SJCRH30 (cell line): ENCODE data around the gene KIF26B. TPM values are rescaled to one million over a fixed set of nuclear protein-coding genes. Genes with fewer than 3 reads are reported as not detected.

Source experiments
- DNase-seq, 2 experiments: peaks; one replicate each; pipeline ENCODE4 v3.0.0-alpha.2; 2015 to 2020
- H3K27ac ChIP-seq: fragments of 250-450 bp; sonication (Bioruptor Pico); 2 replicates; pipeline ENCODE4 v1.5.1; 2020; ENCODE audit warnings: mild to moderate bottlenecking, moderate library complexity
- H3K27me3 ChIP-seq: fragments of 250-450 bp; sonication (Bioruptor Pico); 2 replicates; pipeline ENCODE4 v1.5.1; 2020; ENCODE audit warnings: mild to moderate bottlenecking, moderate library complexity
- H3K36me3 ChIP-seq: fragments of 250-450 bp; sonication (Bioruptor Pico); 2 replicates; pipeline ENCODE4 v1.5.1; 2020; ENCODE audit warnings: mild to moderate bottlenecking, moderate library complexity
- H3K4me1 ChIP-seq: fragments of 250-450 bp; sonication (Bioruptor Pico); 2 replicates; pipeline ENCODE4 v1.5.1; 2020; ENCODE audit warnings: mild to moderate bottlenecking, moderate library complexity
- H3K4me3 ChIP-seq: fragments of 250-450 bp; sonication (Bioruptor Pico); 2 replicates; pipeline ENCODE4 v1.5.1; 2020; ENCODE audit warnings: mild to moderate bottlenecking, moderate library complexity
- H3K9me3 ChIP-seq: fragments of 250-450 bp; sonication (Bioruptor Pico); replicated peaks from 2 replicates; pipeline ENCODE4 v1.5.1; 2020; ENCODE audit warnings: mild to moderate bottlenecking, moderate library complexity
- total RNA-seq: library from RNA; depleted of rRNA; stranded (reverse); fragments of >200 nt; shearing (Covaris generic); gene quantifications from 2 replicates; pipeline ENCODE4 v1.2.3, GENCODE V29; 2014

The KIF26B gene
- total RNA-seq, 1 experiment from 2014 or later, result 14.4 TPM

DNA sequence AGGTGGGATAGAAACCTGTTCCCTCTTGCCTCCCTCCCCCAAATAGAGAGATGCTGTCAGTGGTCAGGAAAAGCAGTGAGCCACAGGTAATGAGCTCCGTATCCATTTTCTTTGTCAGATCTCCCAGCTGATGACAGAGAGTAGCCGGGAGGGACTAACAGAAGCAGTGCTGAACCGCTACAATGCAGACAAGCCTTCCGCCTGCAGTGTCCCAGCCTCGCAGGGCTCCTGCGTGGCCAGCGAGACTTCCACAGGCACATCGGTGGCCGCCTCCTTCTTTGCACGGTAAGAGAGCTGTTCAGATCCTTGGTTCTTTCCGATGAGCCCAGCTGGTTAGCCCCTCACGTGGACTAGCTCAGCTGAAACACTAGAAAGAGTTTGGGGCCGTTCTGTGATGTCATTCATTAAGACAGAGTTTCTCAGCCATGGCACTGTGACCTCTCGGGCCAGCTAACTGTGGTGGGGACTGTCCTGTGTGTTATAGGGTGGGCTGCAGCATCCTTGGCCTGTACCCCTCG lies 264.7 kb downstream of the KIF26B start:
- no peaks in the 10 kb centered on the region for H3K27me3 ChIP-seq
- no peak overlapping the region for H3K4me3 ChIP-seq
- H3K9me3 ChIP-seq, result no peaks in the 10 kb centered on the region
- no peaks in the 10 kb centered on the region; the same call in 1 of the 2 replicates for H3K36me3 ChIP-seq
- no peak for DNase-seq
- H3K4me1 ChIP-seq, result peaks cover 13% of the 10 kb centered on the region
- H3K27ac ChIP-seq, result no peak overlapping the region

DNA sequence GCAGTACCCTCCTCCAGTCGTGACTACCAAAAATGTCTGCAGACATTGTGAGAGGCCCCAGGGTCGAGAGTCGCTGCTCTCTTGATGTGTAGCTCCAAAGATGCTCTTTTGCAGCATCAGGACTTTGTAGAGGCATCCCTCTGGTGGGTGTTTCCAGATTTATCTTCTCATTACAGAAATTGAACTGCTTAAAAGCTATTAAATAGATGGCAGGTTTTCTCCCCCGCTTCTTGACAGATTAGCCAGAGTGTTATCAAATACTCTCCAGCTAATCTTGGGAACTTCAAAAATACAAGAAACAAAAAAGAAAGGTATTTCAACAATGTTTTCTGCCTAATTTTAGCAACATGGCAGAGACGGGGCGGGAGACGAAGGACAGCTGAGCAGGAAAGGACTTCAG lies 265.2 kb downstream of the KIF26B start:
- Histone ChIP-seq H3K27me3 (no peaks in the 10 kb centered on the region), H3K36me3 (no peaks in the 10 kb centered on the region; the same call in 1 of the 2 replicates), H3K4me3 (no peak overlapping the region), H3K9me3 (no peaks in the 10 kb centered on the region), H3K27ac (no peak overlapping the region), H3K4me1 (peaks cover 13% of the 10 kb centered on the region)
- DNase-seq, result no peak

DNA sequence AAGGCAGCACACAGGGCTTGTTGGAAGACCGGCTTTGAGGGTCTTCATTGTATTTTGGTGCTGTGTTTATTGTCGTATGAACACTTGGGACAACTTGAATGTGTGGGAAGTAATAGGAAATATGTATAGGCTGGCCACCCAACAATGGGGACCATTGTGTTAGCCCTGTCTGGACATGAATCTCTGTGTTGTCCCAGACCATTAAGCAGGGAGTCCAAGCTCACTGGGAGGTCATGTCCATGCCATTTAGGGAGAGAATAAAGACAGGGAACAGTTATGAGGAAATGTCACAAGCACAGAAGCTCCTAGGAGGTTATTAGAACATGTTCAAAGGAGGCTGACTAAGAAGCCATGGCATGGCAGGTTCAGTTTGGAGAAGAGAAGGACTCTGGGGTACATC lies 266.1 kb downstream of the KIF26B start:
- Histone ChIP-seq H3K9me3 (no peaks in the 10 kb centered on the region), H3K36me3 (no peaks in the 10 kb centered on the region; the same call in 1 of the 2 replicates), H3K27ac (no peak overlapping the region), H3K4me3 (no peak overlapping the region), H3K4me1 (peaks cover 13% of the 10 kb centered on the region), H3K27me3 (no peaks in the 10 kb centered on the region)
- peak in 1 of 2 experiments; percentile 38 for DNase-seq

DNA sequence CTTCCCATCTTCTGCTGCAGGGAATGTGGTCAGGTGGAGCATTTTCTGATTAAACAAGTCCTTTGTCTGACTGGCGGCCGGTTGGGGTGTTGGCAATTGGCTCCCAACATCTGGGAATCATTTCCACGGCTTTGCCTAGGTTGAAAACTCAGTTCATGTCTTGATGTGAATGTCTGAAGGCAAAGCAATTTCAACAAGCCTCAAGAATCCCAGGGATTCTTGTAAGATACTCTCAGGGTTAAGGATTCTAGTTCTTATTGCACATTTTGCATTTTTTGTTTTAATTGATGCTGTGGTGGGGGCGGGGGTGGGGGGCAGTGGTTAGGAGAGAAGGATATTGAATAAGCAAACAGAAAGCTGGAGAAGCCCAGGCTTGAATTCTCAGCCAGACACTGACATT lies 273.9 kb downstream of the KIF26B start:
- Histone ChIP-seq H3K4me3 (no peak overlapping the region), H3K9me3 (no peaks in the 10 kb centered on the region), H3K36me3 (no peaks in the 10 kb centered on the region), H3K27me3 (no peaks in the 10 kb centered on the region), H3K4me1 (no peaks in the 10 kb centered on the region), H3K27ac (no peak overlapping the region)
- no peak for DNase-seq

DNA sequence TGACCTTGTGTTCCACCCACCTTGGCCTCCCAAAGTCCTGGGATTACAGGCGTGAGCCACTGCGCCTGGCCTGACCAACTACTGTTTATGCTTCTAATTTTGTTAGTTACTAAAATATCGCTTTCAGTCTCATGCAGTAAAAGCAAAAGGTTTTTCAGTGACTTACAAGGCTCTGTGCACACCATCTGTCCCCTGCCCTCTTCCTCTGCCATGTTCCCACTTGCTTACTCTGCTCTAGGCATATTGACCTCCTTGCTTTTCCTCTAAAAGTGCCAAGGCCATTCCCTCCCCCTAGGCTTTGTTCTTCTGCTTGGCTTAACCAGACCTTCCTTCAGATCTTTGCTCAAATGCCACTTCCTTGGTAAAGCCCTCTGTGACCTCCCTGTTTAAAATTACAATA lies 276.9 kb downstream of the KIF26B start:
- H3K36me3 ChIP-seq, result no peaks in the 10 kb centered on the region
- no peaks in the 10 kb centered on the region for H3K27me3 ChIP-seq
- no peaks in the 10 kb centered on the region for H3K4me1 ChIP-seq
- H3K9me3 ChIP-seq, result no peaks in the 10 kb centered on the region
- DNase-seq, result no peak
- no peak overlapping the region for H3K27ac ChIP-seq
- H3K4me3 ChIP-seq, result no peak overlapping the region

DNA sequence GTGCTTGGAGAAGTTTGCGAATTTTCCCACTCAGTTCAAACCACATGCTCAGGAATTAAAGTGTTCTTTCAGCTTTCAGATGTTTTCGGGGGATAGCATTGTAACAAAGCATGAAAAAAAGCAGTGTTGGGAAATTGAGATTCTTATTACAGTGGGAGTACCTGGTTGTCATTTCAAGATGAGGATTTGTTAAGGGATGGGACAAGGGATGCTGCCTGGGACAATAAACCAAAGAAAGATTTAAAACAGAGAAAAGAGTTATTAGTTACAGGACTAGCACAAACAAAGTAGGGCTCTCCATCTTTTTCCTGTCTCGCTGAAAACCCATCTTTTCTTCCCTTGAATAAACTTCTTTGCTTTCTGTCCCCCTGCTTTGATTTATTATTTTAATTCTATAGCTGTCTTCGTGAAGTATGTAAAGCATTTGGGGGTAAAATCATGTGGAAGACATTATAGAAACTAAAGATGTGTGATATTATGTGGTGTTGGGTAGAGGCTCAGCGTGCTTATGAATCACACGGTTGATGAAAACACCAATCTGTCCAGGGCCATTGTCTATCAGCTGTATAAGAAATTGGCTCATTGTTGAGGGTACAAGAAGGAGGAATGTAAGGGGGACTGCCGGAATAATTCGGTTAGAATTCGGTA lies 277.6 kb downstream of the KIF26B start:
- Histone ChIP-seq H3K4me3 (no peak overlapping the region), H3K27ac (no peak overlapping the region), H3K4me1 (no peaks in the 10 kb centered on the region), H3K27me3 (no peaks in the 10 kb centered on the region), H3K9me3 (no peaks in the 10 kb centered on the region), H3K36me3 (no peaks in the 10 kb centered on the region)
- DNase-seq, result no peak

DNA sequence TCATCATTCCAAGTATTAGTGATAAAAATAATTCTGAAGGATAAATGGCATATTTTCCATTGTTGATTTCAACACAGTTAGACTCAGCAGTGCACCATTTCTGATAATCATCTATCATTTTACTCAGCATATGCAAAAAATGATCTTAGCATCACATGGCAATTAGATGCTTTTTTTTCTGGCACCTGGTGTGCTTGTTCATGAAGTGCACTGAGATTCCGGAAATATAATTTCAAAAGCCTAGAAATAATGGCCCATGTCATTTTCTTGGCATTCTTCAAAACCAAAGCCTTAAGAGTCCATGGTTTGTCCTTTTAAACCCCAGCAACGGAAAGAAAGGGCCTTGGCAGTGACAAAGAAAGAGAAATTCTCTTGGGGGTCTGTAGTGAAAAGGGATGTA lies 278.8 kb downstream of the KIF26B start:
- Histone ChIP-seq H3K36me3 (no peaks in the 10 kb centered on the region; the same call in 1 of the 2 replicates), H3K4me1 (no peaks in the 10 kb centered on the region), H3K27ac (no peak overlapping the region), H3K9me3 (no peaks in the 10 kb centered on the region), H3K4me3 (no peak overlapping the region), H3K27me3 (no peaks in the 10 kb centered on the region)
- DNase-seq, result no peak

DNA sequence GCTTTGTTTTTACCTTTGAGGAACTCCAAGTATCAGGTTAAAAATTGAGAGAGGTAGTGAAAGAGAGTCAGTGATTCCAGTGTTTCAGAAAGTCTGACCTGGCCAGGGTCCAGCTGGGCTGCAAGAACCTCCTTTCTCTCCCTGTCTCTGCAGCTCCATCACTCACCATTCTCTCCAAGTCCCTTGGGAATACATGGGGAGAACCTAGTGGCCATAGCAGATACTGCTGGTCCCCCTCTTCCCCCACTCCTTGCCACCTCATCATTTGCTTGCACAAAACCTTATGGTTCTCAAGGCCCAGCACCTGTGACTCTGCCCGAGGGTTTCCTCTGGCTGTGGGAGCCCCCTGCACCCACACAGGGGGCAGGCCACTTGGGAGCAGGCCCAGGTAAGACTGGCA lies 279.5 kb downstream of the KIF26B start:
- H3K27me3 ChIP-seq, result no peaks in the 10 kb centered on the region
- no peak overlapping the region for H3K27ac ChIP-seq
- H3K4me3 ChIP-seq, result no peak overlapping the region
- H3K9me3 ChIP-seq, result no peaks in the 10 kb centered on the region
- peak in 1 of 2 experiments; percentile 22 for DNase-seq
- no peaks in the 10 kb centered on the region; the same call in 1 of the 2 replicates for H3K36me3 ChIP-seq
- H3K4me1 ChIP-seq, result no peaks in the 10 kb centered on the region

DNA sequence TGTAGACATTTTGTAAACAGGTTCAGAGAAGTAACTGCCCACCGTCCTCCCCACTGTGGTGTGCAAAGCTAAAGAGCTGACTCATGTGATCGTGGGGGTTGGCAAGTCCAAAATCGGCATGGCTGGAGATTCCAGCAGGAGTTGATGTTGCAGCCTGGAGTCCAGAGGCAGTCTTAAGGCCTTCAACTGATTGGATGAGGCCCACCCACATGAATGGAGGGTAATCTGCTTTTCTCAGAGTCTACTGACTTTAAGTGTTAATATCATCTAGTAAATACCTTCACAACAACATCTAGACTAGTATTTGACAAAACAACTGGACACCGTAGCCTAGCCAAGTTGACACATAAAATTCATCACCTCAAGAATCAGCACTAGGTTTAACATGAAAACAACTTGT lies 281.6 kb downstream of the KIF26B start:
- no peaks in the 10 kb centered on the region; the same call in 1 of the 2 replicates for H3K36me3 ChIP-seq
- no peaks in the 10 kb centered on the region for H3K9me3 ChIP-seq
- no peaks in the 10 kb centered on the region for H3K27me3 ChIP-seq
- H3K4me1 ChIP-seq, result peaks cover 3% of the 10 kb centered on the region
- H3K27ac ChIP-seq, result no peak overlapping the region
- no peak for DNase-seq
- no peak overlapping the region for H3K4me3 ChIP-seq

DNA sequence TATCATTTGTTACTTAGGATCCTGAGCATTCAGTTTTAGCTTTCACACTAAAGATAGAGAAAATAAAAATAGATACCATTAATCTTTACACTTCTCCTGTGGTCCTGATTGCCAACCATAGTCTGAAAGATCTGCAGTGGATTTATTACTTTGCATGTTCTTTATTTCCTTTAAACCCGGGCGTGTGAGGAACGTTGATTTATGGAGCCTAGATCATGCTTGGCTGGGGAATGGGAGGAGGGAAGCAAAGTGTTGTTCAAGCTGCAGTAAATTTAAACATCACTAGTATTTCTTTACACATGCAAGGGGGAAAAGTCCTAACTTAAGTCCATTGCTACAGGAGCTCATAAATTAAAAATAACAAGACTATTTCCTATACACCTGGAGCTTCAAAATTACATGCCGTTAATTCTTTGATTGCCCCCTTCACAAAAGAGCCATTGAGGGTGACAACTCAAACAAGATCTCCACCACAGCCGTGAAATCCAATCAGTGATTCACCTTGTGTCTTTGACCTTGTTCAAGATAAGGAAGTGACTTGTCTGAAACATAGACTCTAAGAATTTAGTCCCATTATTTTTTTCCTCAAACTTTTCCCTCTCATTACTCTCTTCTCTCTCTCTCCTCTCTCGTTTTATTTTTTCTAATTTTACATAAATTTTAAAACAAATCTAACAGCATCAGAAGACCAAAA lies 282.7 kb downstream of the KIF26B start:
- Histone ChIP-seq H3K9me3 (no peaks in the 10 kb centered on the region), H3K36me3 (no peaks in the 10 kb centered on the region; the same call in 1 of the 2 replicates), H3K4me3 (no peak overlapping the region), H3K27me3 (no peaks in the 10 kb centered on the region), H3K4me1 (peaks cover 10% of the 10 kb centered on the region), H3K27ac (no peak overlapping the region)
- DNase-seq, result no peak

DNA sequence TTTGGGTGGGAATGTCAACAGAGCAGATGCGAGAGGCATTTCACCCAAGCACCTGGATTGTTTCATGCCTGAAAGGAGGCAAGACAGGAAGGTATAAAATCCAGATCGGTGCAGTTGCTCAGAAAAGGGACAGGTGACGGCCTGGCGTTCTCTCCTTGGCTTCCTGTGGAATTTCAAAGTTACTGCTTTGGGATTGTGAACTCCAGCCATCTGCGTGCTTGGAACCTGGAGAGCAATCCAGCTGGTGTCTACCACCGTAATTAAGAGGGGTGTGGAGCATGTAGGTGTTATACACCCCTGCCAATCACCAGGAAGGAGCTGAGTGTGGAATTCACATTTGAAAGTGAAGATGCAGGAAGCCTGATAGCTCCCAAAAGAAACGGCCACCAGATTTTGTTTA lies 286.1 kb downstream of the KIF26B start:
- no peaks in the 10 kb centered on the region for H3K27me3 ChIP-seq
- no peaks in the 10 kb centered on the region; the same call in 1 of the 2 replicates for H3K36me3 ChIP-seq
- no peak for DNase-seq
- peak overlapping the region; percentile 53 for H3K27ac ChIP-seq
- H3K4me3 ChIP-seq, result no peak overlapping the region
- peaks cover 10% of the 10 kb centered on the region for H3K4me1 ChIP-seq
- no peaks in the 10 kb centered on the region; the same call in 1 of the 2 replicates for H3K9me3 ChIP-seq

DNA sequence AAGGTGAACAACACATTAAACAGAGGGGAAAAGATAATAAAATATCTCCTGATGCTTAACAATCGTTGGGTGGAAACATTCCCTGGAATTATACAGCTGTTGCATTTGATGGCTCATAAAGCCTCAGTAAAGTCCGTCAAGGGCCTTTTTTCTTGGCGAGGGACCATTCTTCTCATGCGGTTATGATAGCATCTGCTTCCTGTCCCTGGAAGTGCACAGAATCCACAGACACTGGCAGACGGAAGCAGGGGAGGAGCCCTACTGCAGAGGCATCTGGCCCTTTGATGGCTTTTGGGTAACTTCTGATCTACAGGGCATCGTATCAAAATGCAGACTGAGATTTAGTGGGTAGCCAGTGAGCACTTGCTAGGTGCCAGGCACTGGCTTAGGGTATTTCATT lies 286.9 kb downstream of the KIF26B start:
- Histone ChIP-seq H3K27ac (peak overlapping the region; percentile 53), H3K4me3 (no peak overlapping the region), H3K36me3 (no peaks in the 10 kb centered on the region; the same call in 1 of the 2 replicates), H3K9me3 (peaks cover 2% of the 10 kb centered on the region), H3K4me1 (peaks cover 10% of the 10 kb centered on the region), H3K27me3 (no peaks in the 10 kb centered on the region)
- DNase-seq, result peak; percentile 49 to 73

DNA sequence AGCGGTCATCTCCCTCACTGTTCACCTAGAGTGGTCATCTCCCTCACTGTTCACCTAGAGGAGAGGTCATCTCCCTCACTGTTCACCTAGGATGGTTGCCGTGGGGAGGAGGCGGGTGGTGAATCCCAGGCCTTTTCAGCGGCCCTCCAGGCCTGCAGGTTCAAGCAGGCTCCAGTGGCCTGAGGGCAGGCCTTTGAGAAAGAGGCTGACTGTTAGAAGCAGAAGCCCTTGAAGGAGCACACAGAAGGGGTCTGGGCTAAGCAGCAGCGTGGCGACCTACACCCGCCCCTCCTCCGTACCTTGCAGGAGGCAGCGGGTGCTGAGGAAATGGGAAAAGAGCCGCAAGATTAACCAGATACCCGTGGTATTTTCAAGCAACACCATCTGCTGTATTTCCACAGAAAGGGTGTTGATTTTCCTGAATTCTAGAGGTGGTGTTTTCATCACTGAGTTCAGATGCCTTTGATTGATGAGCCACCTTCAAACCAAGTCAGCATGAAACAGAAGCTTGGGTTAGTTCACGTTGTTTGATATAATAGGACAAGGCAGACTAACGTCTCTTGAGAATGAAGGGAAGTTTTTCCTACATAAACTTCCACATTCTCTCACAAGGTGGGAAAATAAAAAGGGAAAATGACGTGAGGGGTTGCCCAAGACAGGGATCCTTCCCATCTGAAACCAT lies 289.5 kb downstream of the KIF26B start:
- Histone ChIP-seq H3K27ac (no peak overlapping the region), H3K27me3 (no peaks in the 10 kb centered on the region), H3K36me3 (no peaks in the 10 kb centered on the region), H3K4me3 (no peak overlapping the region), H3K9me3 (peaks cover 2% of the 10 kb centered on the region), H3K4me1 (peaks cover 10% of the 10 kb centered on the region)
- DNase-seq, result no peak

DNA sequence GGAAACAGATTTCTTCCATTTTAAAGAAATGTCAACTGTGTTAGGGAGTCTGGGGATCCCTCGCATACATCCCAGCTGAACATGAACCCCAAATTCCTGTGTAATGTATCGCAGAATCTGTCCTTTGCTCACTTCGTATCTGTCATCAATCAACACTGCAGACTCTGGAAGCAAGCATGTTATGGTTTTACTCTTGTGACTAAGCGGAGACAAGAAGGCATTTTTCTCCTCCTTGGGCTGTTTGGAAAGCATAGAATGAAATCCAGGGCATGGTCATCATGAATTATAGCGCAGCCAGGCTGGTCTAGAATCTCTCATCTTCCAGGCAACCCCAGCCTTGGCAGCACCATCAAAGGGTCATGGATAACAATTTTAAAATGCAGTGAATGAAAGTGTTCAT lies 290.2 kb downstream of the KIF26B start:
- Histone ChIP-seq H3K27me3 (no peaks in the 10 kb centered on the region), H3K4me1 (peaks cover 10% of the 10 kb centered on the region), H3K4me3 (no peak overlapping the region), H3K27ac (no peak overlapping the region), H3K9me3 (peaks cover 2% of the 10 kb centered on the region), H3K36me3 (no peaks in the 10 kb centered on the region)
- DNase-seq, result no peak

DNA sequence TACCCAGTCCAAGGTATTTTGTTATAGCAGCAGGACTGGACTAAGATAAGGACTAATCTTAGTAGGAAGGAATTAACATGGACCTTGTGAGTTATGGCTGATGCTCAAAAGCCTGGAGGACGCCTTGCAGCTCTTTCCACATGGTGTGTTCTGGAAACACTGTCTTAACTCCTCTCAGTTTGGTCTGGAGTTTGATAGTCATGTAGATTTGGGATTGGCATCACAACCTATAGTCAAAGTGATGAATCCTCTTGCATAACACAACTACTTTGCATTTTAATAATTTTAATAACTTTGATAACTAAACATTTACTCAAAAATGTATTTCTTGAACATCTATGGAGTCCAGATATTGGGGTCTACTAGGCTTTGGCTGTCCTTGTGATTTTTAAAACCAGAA lies 293.7 kb downstream of the KIF26B start:
- H3K9me3 ChIP-seq, result peaks cover 2% of the 10 kb centered on the region
- DNase-seq, result no peak
- H3K36me3 ChIP-seq, result no peaks in the 10 kb centered on the region
- H3K27ac ChIP-seq, result no peak overlapping the region
- H3K4me3 ChIP-seq, result no peak overlapping the region
- no peaks in the 10 kb centered on the region for H3K27me3 ChIP-seq
- H3K4me1 ChIP-seq, result no peaks in the 10 kb centered on the region
